ENCODE measurements around the gene ISG20L2. TPM values are rescaled to one million over a fixed set of nuclear protein-coding genes. Genes with fewer than 3 reads are reported as not detected.

The ISG20L2 gene
- total and polyA plus RNA-seq, 2 experiments from 2014 or later: 23.1 to 34.9 TPM

- TF ChIP-seq REST (IDR thresholded peaks at IDR 0.05; ENCODE audit: unreplicated experiment): no peak
- peak; percentile 93 to 97 for TF ChIP-seq CTCF (conservative IDR thresholded peaks at IDR 0.05; ENCODE audit: low read depth in 2 of 2)
- H3K27me3 ChIP-seq (ENCODE audit: insufficient read depth): peaks cover 23% of the 10 kb centered on the region
- no peaks in the 10 kb centered on the region for H4K20me1 ChIP-seq (replicated peaks; ENCODE audit: insufficient read depth)
- ATAC-seq: peak; percentile 10
- peak; percentile 93 for DNase-seq (ENCODE audit: low spot score)
- no peak overlapping the region for H3K27ac ChIP-seq (ENCODE audit: low read depth)
- H3K4me3 Mint-ChIP-seq: peak overlapping the region; percentile 70
- H3K27ac Mint-ChIP-seq: peak overlapping the region; percentile 28; the same call in 1 of the 2 replicates
- peak overlapping the region; percentile 97 for H3K4me2 ChIP-seq
- H3K4me3 ChIP-seq: peak overlapping the region; percentile 78
- H3K9me2 ChIP-seq (ENCODE audit: insufficient read depth): no peaks in the 10 kb centered on the region
- H3K9me3 Mint-ChIP-seq: peaks cover 3% of the 10 kb centered on the region; the same call in 1 of the 3 replicates
- H3K4me1 ChIP-seq (ENCODE audit: insufficient read depth): peaks cover 39% of the 10 kb centered on the region
- H2AFZ ChIP-seq: no peak overlapping the region
- peaks cover 27% of the 10 kb centered on the region for H3K36me3 Mint-ChIP-seq (ENCODE audit: low read depth)
- H3K36me3 ChIP-seq (ENCODE audit: insufficient read depth): peaks cover 1% of the 10 kb centered on the region
- peaks cover 33% of the 10 kb centered on the region for H3K79me2 ChIP-seq (replicated peaks; ENCODE audit: insufficient read depth)
- peaks cover 2% of the 10 kb centered on the region; the same call in 1 of the 2 replicates for H3F3A ChIP-seq (replicated peaks; ENCODE audit: low read depth)
- H3K27me3 Mint-ChIP-seq (ENCODE audit: insufficient read depth, low read depth, poor library complexity): peaks cover 33% of the 10 kb centered on the region
- H3K4me1 Mint-ChIP-seq: peaks cover 53% of the 10 kb centered on the region
These were observed 50.7 kb downstream of the ISG20L2 start for GRCh38 chr1:156677616-156678596.

GRCh38 chr1:156676820-156677615, 51.5 kb downstream of the ISG20L2 start, which contains the start of gene NES:
NES (minus strand) TSS chr1:156677407; CDS start chr1:156677264, 143 bp downstream.
- DNase-seq (ENCODE audit: low spot score): peak; percentile 91
- peaks cover 43% of the 10 kb centered on the region for H3K4me1 ChIP-seq (ENCODE audit: insufficient read depth)
- peaks cover 8% of the 10 kb centered on the region; the same call in 1 of the 2 replicates for H3F3A ChIP-seq (replicated peaks; ENCODE audit: low read depth)
- H3K9me3 Mint-ChIP-seq: peaks cover 9% of the 10 kb centered on the region
- peak; percentile 52 for ATAC-seq
- peak within 1 kb of the TSS; percentile 78 for H3K4me3 ChIP-seq
- H3K27me3 ChIP-seq (ENCODE audit: insufficient read depth): peaks cover 23% of the 10 kb centered on the region
- peaks cover 59% of the 10 kb centered on the region for H3K4me1 Mint-ChIP-seq
- H4K20me1 ChIP-seq (replicated peaks; ENCODE audit: insufficient read depth): no peaks in the 10 kb centered on the region
- H3K27ac ChIP-seq (ENCODE audit: low read depth): no peak within 1 kb of the TSS
- peak within 1 kb of the TSS; percentile 28 for H3K27ac Mint-ChIP-seq
- peaks cover 2% of the 10 kb centered on the region for H3K9me2 ChIP-seq (ENCODE audit: insufficient read depth)
- peaks cover 36% of the 10 kb centered on the region for H3K36me3 Mint-ChIP-seq (ENCODE audit: low read depth)
- TF ChIP-seq STAT1 (IDR thresholded peaks at IDR 0.05; ENCODE audit: unreplicated experiment) (no peak), ZNF114 (CRISPR knock-in tag; IDR thresholded peaks at IDR 0.05) (peak; percentile 42; the same call in 1 of the 2 replicates), POLR2AphosphoS5 (IDR thresholded peaks at IDR 0.05; ENCODE audit: low read depth) (peak; percentile 75)
- H3K4me3 Mint-ChIP-seq: peak within 1 kb of the TSS; percentile 78
- H3K4me2 ChIP-seq: peak within 1 kb of the TSS; percentile 97
- peaks cover 8% of the 10 kb centered on the region for H3K36me3 ChIP-seq (ENCODE audit: insufficient read depth)
- H3K79me2 ChIP-seq (replicated peaks; ENCODE audit: insufficient read depth): peaks cover 41% of the 10 kb centered on the region
- peaks cover 36% of the 10 kb centered on the region for H3K27me3 Mint-ChIP-seq (ENCODE audit: insufficient read depth, low read depth, poor library complexity)
- H2AFZ ChIP-seq: no peak within 1 kb of the TSS

Data from GM23338 (cell line).